ENCODE results near the gene LSP1.

LSP1 gene

DNA sequence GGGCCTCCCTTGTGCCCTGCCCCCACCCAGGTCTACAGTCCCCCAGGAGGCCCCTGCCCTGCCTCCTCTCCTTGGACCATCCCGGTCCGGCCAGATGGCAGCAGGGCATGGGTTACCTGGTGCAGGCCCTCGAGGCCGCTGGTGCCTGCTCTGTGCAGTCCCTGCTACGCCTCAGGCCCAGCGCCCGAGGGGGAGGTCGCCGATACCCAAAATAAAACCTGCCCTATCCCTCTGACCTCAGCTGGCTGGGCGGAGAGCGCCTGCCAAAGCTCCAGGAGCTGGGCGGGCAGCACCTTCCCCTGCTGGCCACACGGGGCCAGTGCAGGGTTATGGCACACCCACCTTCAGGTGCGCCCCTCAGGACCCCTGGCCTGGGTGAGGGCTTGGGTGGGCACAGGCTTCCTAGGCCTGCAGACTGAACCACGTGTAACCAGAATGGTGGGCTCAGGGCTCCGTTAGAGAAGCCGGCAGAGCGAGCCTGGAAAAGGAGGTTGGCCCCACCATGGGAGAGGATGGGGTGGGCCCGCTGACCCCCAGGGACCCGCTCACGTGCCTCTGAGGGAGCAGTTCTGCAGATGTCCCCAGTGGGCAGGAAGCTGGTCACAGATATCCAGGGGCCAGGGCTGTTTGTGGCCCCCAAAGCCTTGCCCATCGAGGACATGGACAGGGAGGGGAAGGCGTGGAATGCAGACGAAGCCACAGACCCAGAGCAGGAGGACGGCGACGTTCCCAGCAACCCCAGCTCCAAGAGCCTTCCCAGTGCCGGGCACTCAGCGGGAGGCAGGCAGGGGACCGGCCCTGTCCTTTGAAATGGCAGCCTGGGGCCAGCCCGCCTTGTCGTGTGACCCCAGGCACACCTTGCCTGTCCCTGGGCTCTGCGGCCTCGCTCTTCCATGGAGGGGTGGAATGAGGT lies 64.9 kb downstream of the LSP1 start:
- DNase-seq (ENCODE audit: low read depth): no peak

DNA sequence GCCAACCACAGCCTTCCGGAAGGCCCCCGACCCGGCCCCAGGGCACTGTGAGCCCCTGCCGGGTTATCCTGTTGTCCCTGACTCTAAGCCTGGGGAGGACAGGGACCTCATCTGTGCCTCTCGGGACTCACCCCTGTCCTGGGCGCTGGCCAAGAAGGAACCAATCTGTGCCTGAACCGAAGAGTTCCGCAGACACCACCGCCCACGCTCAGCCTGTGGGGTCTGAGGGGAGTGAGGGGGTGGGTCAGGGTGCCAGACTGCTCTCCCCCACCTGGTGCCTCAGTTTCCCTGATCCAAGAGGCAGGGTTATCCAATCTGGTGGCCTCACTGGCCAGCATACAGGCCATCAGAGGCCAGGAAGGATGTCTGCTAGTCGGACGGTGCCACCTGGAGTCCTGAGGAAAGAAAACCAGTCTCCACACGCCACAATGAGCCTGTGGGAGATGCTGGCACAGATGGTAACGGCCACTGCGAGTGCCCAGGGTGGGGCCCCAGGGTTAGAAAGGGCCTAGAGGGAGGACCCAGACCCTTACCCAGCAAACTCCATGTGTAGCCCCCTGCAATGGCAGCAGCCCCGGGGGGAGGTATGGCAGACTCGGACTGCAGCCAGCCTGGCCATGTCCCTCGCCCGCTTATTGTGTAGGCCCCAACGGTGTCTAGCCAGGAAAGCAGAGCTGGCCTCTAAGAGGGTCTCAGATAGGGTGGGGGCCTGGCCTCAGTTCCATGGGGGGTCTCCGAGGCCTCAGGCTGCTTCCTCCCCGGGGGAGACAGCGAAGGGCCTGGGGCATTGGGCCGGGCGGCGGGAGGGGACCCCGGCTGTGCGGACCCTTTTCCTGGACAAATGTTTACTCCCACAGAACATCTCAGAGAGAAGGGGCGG lies 65.8 kb downstream of the LSP1 start:
- no peak for DNase-seq (ENCODE audit: low read depth)

DNA sequence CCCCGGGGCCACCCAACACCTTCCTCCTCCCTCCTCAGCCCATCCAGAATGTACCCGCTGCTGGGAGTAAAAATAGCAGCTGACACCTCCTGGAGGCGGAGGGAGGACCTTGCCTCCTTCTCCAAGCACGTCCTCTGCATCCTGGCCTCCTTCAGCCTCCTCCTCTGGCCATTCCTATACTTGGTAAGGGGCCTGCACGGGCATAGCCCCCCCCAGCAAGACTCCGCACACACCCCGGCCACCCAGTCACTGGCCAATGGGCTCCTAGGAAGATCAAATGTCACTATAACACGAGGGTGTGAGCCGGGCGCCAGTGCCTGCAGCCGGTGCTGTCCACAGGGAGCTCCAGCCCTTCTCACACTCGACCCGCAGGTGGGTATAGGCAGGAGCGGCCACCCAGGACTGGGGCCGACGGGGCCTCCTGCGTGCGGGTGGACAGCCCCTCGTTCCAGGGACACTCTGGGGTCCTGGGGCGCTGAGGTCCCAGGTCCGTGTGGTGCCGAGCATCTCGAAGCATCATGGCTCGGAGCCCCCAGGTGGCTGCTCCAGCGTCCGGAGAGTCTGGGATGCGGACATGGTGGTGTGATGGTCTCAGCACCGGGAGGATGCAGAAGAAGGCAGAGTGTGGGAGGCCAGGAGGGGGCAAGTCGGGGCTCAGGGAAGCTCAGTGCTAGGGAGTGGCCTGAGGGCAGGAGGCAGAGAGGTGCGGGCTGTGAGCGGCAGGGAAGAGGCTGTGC lies 66.7 kb downstream of the LSP1 start, which contains the start of gene TNNT3:
TNNT3 (plus strand) TSS at position 313 of the 737 bp plus-strand sequence. CDS start 3,172 bp downstream, outside the sequence.
- no peak for DNase-seq (ENCODE audit: low read depth)

GRCh38 chr11:1920128-1920908 lies 67.4 kb downstream of the LSP1 start:
- DNase-seq (ENCODE audit: low read depth): no peak

- DNase-seq (ENCODE audit: low read depth): no peak
These were observed 68.2 kb downstream of the LSP1 start for GRCh38 chr11:1920909-1921573.

DNA sequence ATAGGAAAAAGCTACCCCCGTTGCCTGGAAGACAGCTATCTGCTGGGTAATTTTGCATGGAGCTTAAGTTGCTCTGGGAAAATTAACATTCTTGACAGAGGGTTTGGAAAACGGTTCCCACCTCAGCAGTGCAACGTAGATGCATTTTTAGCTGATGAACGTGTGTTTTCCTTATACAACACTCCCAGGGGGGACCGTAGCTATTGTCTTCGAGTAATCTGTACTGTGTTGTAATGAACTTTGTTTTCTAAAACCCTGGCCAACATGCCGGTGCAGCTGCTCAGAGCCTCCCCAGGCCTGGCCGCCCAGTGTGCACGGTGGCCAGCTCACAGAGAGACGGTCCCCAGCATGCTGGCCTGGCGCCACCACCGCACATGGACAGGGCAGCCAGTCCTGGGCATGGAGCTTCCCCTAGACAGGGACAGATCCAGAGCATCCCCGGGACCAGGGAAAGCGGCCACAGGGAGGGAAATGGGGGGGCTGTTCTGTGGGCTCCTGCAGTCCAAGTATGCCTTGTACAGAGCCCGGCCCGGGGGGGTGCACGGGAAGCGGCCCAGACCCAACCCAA lies 68.8 kb downstream of the LSP1 start:
- DNase-seq (ENCODE audit: low read depth): peak; percentile 18

- no peak for DNase-seq (ENCODE audit: low read depth)
These were observed 69.7 kb downstream of the LSP1 start for GRCh38 chr11:1922481-1923081.

DNA sequence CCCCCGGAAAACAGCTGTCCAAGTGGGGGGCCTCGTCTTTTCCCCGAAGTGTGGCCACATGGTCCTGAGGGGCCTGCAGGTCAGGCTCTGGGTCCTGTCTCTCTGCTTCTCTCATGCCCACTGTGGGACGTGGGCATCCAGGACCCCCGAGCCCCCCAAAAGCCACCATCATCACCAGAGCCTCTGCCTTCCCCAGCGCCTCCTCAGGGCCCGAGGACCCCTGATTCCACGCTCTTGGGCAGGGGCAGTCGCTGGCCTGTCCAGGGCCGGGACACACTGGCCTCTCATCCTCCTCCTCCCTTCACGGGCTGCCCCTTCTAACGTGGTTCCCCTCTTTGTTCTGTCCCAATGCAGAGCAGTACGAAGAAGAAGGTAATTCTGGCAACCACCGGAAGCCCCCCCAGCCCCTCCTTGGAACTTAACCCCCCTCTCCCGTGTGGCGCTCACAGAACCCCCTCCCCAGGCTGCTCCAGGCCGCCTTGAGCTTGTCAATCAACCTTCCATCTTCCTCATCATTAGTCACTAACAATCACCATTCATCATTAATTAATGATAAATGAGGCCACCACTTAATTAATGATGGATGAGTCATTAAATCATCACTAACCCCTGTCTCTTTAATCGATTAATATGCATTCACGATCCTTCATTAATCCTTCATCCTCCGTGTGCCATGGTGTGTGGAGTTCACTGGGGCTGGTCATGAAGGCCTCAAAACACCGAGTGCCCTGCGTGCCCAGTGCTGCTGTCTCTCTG lies 70.5 kb downstream of the LSP1 start:
- DNase-seq (ENCODE audit: low read depth): no peak

DNA sequence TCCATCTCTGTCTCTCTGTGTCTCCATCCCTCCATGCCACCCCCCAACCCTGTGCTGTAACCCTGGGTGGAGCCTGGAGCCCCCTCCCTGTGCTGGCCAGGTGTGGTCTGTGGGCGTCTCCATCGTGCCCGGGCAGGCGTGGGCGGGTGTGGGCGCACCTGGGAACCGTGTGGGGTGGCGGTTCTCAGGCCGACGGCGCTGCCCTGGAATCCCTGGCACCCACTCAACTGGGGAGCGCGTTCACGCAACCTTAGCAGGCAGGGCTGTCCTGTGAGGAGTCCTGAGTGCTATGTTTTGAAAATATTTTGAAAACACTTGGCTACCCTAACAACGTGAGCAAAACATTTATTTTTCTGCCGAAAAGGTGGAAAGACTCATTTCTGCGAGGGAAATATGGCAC lies 71.3 kb downstream of the LSP1 start:
- DNase-seq (ENCODE audit: low read depth): no peak

- DNase-seq (ENCODE audit: low read depth): no peak
These were observed 71.9 kb downstream of the LSP1 start for GRCh38 chr11:1924646-1925372.

DNA sequence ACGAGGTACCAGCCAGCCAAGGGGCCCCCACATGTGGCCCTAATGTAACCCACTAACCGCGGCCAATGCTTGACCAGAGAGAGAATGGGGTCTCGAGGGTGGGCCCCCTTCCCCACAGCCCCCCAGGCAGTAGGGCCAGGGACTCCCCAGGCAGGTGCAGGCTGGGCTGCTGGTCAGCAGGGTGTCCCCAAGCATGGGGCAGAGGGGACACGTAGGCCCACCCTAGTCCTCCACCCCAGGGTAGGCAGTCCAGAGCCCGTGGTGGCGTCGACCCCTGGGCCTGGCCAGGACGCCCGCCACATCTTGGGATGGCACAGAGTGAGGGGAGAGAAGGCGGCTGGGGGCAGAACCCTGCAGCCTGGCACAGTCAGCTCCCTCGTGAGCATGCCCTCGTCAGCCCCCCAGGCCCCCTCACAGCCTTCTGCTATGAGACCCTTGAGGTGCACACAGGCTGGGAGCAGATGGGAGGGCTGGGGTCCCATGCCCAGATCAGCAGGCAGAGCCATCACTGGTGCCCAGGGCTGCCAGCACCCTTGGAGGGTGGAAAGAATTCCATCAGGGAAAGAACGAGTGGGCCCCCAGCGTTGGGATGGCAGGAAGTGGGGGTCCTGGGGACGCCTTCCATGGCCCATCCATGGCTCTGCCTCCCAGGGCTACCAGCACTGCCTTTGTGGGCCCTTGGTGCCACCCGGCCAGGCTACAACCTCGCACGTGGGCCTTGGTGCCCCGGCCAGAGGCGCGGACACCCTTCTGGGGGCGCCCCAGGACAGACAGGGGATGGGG lies 72.7 kb downstream of the LSP1 start:
- no peak for DNase-seq (ENCODE audit: low read depth)

DNA sequence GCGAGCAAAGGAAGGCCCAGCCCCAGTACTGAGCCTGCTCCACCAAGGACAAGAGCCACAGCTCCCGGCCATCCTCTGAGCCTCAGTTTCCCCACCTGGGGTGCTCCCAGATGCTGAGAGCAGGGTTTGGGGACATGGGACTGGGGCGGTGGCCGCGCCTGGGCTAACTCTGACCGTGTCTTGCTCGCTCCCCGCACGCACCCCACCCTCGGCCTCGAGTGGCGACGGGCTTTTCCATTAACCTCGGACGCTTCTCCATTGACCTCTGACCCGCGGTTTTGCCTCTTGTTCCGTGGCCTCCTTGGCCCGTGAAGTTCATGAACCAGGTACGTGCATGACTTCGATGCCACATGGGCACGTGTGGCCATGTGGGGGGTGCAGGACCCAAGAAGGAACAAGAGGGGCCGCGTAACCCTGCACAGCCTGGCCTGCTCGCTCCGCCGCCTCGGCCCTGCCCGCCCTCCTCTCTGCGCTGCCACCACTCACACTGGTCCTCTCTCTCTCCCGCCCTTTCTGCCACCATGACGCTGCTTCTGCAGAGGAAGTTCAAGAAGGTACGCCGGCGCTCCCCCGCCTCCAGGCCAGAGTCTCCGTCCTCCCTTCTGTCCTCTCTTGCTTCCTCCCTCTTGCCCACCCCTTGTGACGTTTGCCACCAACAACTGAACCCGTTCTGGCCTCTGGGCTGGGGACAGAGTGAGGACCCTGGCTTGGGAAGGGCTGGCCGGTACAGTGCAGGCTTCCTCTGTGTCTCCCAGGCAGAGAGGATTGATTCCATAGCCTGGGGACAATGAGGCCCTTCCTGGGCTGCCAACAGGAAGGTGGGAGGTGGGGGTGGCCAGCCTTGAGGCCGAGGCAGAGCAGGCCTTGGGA lies 73.5 kb downstream of the LSP1 start:
- DNase-seq (ENCODE audit: low read depth): no peak

DNA sequence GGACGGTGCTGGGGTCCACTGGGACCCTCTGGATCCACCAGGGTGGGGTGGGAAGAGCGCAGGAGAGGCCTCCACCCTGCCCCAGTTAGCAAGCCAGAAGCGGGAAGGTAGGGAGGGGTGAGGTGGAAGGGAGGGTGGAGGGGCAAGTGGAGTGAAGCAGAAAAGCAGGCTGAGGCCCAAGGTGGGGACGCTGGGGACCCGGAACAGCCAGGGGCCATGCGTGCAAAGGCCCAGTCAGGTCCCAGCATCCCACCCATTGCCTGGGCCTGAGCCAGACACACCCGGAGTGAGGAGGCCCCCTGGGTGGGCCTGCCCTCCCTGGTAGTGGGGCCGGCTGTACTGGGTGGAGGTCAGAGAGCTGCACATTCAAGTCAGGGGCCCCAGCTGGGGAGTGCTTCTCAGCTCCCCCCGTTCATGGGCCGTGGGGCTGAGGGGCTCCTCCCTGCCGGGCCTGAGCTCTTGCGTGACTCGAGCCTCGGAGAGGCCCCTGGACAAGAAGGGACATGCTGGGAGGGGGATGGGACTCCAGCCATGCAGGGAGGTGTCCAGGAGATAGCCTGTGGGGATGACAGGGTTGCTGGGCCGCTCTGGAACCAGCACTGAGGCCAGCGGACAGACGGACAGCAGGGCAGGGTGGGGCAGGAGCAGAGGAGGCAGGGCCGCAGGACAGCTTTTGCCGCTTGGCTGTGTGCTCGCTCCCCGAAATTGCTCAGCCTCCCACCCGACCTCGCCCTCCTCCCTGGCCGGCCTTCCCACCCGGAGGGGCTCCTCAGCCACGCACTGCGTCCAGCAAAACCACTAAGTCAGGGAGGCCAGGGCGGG lies 74.4 kb downstream of the LSP1 start:
- DNase-seq (ENCODE audit: low read depth): no peak

DNA sequence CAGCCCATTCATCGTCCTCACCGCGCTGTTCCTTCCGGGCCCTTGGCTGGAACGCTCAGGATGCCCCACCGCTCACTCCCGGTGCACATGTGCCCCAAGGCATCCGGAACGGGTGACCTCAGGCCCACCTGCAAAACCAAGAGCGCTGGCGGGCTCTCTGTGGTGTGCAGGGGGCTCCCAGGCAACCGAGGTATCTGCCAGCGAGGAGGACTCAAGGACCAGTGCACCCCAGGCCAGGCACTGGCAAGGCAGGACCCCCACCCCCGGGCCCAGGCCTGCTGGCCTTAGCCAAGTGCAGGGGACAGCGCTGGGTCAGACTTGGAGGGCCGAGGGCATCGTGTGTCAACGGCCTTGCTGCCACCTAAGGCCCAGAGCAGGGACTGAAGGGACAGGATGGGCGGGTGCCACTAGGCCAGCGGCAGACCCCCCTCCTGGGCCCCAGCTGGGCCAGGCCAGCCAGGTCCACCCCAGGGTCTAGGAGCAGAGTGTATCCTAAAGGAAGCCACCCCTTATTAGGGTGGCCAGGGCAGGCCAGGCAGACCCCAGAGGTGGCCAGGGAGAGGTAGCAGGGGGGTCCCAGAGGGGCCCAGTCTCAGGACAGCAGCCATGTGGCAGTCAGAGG lies 75.1 kb downstream of the LSP1 start:
- no peak for DNase-seq (ENCODE audit: low read depth)

DNA sequence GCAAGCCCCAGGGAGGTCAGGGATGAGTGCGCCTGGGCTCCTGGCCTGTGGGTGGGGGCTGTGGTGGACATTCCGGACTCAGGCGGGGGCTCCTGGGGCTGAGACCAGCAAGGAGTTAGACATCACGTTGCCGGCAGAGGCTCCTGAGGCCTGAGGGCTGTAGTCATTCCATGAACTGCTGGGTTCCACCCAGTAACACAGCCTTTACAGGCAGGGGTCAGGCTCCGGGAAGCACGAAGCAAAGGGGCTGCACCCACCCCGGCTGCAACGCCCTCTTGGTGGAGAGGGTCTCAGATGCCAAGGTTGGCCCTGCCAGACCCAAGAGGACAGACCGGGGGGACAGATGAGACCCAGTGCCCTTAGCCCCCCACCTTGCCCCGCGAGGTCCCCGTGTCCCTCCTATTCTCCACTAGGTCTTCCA lies 75.6 kb downstream of the LSP1 start:
- no peak for DNase-seq (ENCODE audit: low read depth)

Data from iris pigment epithelial cell (primary cell).